Panc1 (cell line): Measurements from ENCODE around the gene PUS1. TPM values are rescaled to one million over a fixed set of nuclear protein-coding genes. Genes with fewer than 3 reads are reported as not detected.

Source experiments
- ATAC-seq: fragments of 200-7000 bp; cut with Tn5 transposase; 2 replicates; pipeline ENCODE4 v1.9.1; 2020; ENCODE audit warnings: mild to moderate bottlenecking, moderate library complexity
- BruUV-seq: library from RNA; stranded (reverse); fragments of 400-500 nt; replicated peaks from 2 replicates; lab custom pipeline; 2021; lab: Mats Ljungman, UMichigan
- CTCF ChIA-PET: fragments of 300-600 bp; sonication (Branson Sonifier 250); formaldehyde crosslinking; loops from one replicate; lab custom pipeline; 2022; ENCODE audit warnings: antibody characterized with exemption; lab: Charles Lee
- POLR2A ChIA-PET: fragments of 300-600 bp; sonication (Branson Sonifier 250); formaldehyde crosslinking; loops from one replicate; lab custom pipeline; 2022; ENCODE audit warnings: antibody characterized with exemption; lab: Charles Lee
- DNase-seq: peaks from one replicate; pipeline ENCODE4 v3.0.0-alpha.2; 2010; ENCODE audit warnings: low read depth, low spot score
- H3K27ac ChIP-seq: 2 replicates; pipeline ENCODE4 v1.5.1; 2011; ENCODE audit warnings: mild to moderate bottlenecking, low read length, inconsistent platforms
- H3K27me3 ChIP-seq: fragments of 200-500 bp; sonication (Bioruptor generic); 2 replicates; pipeline ENCODE4 v1.6.0; 2014; ENCODE audit warnings: low read length, inconsistent platforms; ENCODE audit not compliant: control insufficient read depth, insufficient read depth
- H3K36me3 ChIP-seq: fragments of 200-500 bp; sonication (Bioruptor generic); 2 replicates; pipeline ENCODE4 v1.5.1; 2014; ENCODE audit warnings: inconsistent platforms, mild to moderate bottlenecking, low read length, moderate library complexity; ENCODE audit not compliant: control insufficient read depth, insufficient read depth
- H3K4me1 ChIP-seq: 2 replicates; pipeline ENCODE4 v1.5.1; 2011; ENCODE audit warnings: inconsistent platforms, mild to moderate bottlenecking, low read length, moderate library complexity; ENCODE audit not compliant: control insufficient read depth, insufficient read depth
- H3K4me3 ChIP-seq, 2 experiments: 2 replicates each; pipeline ENCODE4 v1.5.1; 2011 to 2012; ENCODE audit warnings: low read depth in 2 of 2, low read length in 2 of 2, mild to moderate bottlenecking in 2 of 2, inconsistent platforms in 1 of 2, moderate library complexity in 1 of 2
- H3K9me3 ChIP-seq: fragments of 200-500 bp; sonication (Bioruptor generic); 2 replicates; pipeline ENCODE4 v1.5.1; 2014; ENCODE audit warnings: low read depth, mild to moderate bottlenecking, inconsistent platforms, low read length, moderate library complexity; ENCODE audit not compliant: control insufficient read depth, insufficient read depth
- POLR2AphosphoS5 ChIP-seq: IDR thresholded peaks from 2 replicates; pipeline ENCODE4 v1.6.1; 2012; ENCODE audit warnings: mild to moderate bottlenecking, low read depth, low read length, moderate library complexity
- SIN3A ChIP-seq: IDR thresholded peaks from 2 replicates; pipeline ENCODE4 v1.6.1; 2012; ENCODE audit warnings: low read depth, mild to moderate bottlenecking, low read length, moderate library complexity, borderline replicate concordance; ENCODE audit not compliant: insufficient read depth
- TCF7L2 ChIP-seq: IDR thresholded peaks from 2 replicates; pipeline ENCODE4 v1.6.1; 2011; ENCODE audit warnings: mild to moderate bottlenecking, low read depth, low read length, inconsistent platforms
- in situ Hi-C: cut with HindIII; loops from 2 replicates; pipeline ENCODE4 v1.10.0; 2016; ENCODE audit warnings: low sequenced_read_pairs, low pct_unique_long_range_greater_than_20kb
- intact Hi-C: fragments of 100-400 bp; cut with micrococcal nuclease; formaldehyde crosslinking; loops from one replicate; pipeline ENCODE4 v1.10.0; 2022; ENCODE audit not compliant: unreplicated experiment
- total RNA-seq: library from RNA; stranded (reverse); gene quantifications from one replicate; pipeline ENCODE4 v1.2.1, GENCODE V29; 2021; ENCODE audit not compliant: unreplicated experiment
- TF ChIP-seq, protein P1 (sequence below): fragments of 450-650 bp; IDR thresholded peaks from 2 replicates; pipeline ENCODE4 v1.5.1; 2017; ENCODE audit warnings: mild to moderate bottlenecking
- TF ChIP-seq, protein P2 (sequence below), 2 experiments: IDR thresholded peaks; 2 replicates each; pipeline ENCODE4 v1.6.1; 2011 to 2012; ENCODE audit warnings: low read depth in 2 of 2, control low read depth in 1 of 2, low read length in 1 of 2, mild to moderate bottlenecking in 1 of 2, moderate library complexity in 1 of 2; ENCODE audit not compliant: insufficient read depth in 1 of 2

The PUS1 gene
- total RNA-seq, 1 experiment from 2014 or later, result 108 TPM

DNA sequence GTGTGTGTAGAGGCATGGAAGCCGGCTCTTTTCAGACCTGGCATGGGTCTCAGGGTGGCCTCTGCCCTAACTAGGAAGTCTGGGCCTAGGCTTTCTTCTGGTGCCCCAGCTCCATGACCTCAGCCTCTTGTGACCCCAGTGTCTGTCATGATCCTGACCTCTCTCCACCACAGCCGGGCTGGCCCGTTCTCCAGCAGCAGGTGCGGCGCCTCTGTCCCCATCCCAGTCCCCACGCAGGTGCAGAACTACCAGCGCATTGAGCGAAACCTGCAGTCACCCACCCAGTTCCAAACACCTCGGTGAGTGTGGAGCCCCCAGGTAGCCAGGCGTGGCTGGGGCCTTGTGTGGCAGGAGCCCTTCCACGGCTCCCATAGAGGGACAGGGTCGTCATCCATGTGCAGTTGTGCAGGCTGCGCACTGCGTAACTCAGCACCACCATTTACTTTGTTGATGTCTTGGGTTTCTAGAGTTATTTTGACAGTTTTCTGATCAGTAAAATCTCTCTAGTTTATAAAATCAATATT lies 14.8 kb upstream of the PUS1 start:
- DNase-seq (no peak), ATAC-seq (no peak)
- H3K27me3 ChIP-seq, result no peaks in the 10 kb centered on the region
- H3K9me3 ChIP-seq, result no peaks in the 10 kb centered on the region
- no peak overlapping the region for H3K4me3 ChIP-seq
- BruUV-seq, result no TSS peak
- intact Hi-C loops, result no loop called here
- no peak overlapping the region for H3K27ac ChIP-seq
- TF ChIP-seq, protein P1, sequence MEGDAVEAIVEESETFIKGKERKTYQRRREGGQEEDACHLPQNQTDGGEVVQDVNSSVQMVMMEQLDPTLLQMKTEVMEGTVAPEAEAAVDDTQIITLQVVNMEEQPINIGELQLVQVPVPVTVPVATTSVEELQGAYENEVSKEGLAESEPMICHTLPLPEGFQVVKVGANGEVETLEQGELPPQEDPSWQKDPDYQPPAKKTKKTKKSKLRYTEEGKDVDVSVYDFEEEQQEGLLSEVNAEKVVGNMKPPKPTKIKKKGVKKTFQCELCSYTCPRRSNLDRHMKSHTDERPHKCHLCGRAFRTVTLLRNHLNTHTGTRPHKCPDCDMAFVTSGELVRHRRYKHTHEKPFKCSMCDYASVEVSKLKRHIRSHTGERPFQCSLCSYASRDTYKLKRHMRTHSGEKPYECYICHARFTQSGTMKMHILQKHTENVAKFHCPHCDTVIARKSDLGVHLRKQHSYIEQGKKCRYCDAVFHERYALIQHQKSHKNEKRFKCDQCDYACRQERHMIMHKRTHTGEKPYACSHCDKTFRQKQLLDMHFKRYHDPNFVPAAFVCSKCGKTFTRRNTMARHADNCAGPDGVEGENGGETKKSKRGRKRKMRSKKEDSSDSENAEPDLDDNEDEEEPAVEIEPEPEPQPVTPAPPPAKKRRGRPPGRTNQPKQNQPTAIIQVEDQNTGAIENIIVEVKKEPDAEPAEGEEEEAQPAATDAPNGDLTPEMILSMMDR, result no peak
- no peak for TF ChIP-seq TCF7L2
- TF ChIP-seq, protein P2, sequence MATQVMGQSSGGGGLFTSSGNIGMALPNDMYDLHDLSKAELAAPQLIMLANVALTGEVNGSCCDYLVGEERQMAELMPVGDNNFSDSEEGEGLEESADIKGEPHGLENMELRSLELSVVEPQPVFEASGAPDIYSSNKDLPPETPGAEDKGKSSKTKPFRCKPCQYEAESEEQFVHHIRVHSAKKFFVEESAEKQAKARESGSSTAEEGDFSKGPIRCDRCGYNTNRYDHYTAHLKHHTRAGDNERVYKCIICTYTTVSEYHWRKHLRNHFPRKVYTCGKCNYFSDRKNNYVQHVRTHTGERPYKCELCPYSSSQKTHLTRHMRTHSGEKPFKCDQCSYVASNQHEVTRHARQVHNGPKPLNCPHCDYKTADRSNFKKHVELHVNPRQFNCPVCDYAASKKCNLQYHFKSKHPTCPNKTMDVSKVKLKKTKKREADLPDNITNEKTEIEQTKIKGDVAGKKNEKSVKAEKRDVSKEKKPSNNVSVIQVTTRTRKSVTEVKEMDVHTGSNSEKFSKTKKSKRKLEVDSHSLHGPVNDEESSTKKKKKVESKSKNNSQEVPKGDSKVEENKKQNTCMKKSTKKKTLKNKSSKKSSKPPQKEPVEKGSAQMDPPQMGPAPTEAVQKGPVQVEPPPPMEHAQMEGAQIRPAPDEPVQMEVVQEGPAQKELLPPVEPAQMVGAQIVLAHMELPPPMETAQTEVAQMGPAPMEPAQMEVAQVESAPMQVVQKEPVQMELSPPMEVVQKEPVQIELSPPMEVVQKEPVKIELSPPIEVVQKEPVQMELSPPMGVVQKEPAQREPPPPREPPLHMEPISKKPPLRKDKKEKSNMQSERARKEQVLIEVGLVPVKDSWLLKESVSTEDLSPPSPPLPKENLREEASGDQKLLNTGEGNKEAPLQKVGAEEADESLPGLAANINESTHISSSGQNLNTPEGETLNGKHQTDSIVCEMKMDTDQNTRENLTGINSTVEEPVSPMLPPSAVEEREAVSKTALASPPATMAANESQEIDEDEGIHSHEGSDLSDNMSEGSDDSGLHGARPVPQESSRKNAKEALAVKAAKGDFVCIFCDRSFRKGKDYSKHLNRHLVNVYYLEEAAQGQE (IDR thresholded peaks at IDR 0.05; ENCODE audit: insufficient read depth in 1 of 2, low read depth in 2 of 2, low read length in 1 of 2), result no peak
- no peak for TF ChIP-seq POLR2AphosphoS5
- no peak for TF ChIP-seq SIN3A
- ChIA-PET POLR2A (no interaction called here), CTCF (no interaction called here)
- in situ Hi-C loops, result no loop called here
- H3K4me1 ChIP-seq, result peaks cover 9% of the 10 kb centered on the region
- no peaks in the 10 kb centered on the region for H3K36me3 ChIP-seq

- intact Hi-C loops (no loop called here), in situ Hi-C loops (no loop called here)
- ATAC-seq (no peak), DNase-seq (no peak)
- Histone ChIP-seq H3K36me3 (no peaks in the 10 kb centered on the region), H3K27me3 (no peaks in the 10 kb centered on the region), H3K27ac (no peak overlapping the region), H3K4me1 (peaks cover 9% of the 10 kb centered on the region), H3K4me3 (no peak overlapping the region), H3K9me3 (no peaks in the 10 kb centered on the region)
- ChIA-PET POLR2A (interaction anchor here (0.6 kb wide), 1 partner anchor 31 kb away, joined by 3 read pairs; no protein-coding TSS in a partner anchor), CTCF (interaction anchor here (0.6 kb wide), 1 partner anchor 14 kb away, joined by 5 read pairs; the partner anchor contains the start of gene PUS1)
- TF ChIP-seq SIN3A (no peak), TCF7L2 (no peak), POLR2AphosphoS5 (no peak)
- TF ChIP-seq, protein P2 (IDR thresholded peaks at IDR 0.05; ENCODE audit: insufficient read depth in 1 of 2, low read depth in 2 of 2, low read length in 1 of 2), result no peak
- TF ChIP-seq, protein P1, result no peak
- BruUV-seq, result no TSS peak
These were observed 13.9 kb upstream of the PUS1 start for GRCh38 chr12:131915000-131915689.
